ENCODE results near the gene EIF4E3. TPM values are rescaled to one million over a fixed set of nuclear protein-coding genes. Genes with fewer than 3 reads are reported as not detected.

Gene EIF4E3
- total RNA-seq, 1 donor from 2014 or later, result 22.8 TPM

DNA sequence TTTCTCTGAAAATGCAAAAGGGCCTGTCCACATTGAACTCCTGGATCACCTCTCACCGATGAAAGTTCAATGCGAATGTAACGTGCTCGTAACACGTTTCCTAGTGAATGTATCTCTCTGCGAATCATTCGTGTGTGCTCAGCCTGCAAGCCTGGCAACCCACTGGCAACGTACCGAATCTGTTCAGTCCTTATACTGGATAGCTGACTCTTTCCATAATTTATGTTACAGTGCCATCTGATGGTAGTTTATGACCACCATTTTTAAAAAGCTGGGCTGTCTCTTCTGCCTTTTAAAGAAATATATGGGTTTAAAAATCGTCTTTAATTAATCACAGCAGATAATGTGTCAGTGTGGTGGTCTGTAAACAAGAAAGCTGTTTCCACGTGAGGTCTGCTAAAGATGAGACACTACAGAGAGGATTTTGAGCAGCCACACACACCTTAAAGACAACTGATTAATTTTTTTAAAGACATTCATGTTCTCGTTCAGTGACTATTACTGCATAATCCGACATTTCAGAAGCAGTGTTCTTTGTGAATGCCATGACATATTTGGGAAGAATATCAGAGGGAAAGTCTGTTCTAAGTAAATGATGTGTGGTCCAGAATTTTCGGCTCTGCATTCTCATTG is 72.3 kb downstream of the EIF4E3 start:
- DNase-seq (ENCODE audit: low spot score in 2 of 2) (peak; percentile 44 to 54), FAIRE-seq (peak; percentile 73)

DNA sequence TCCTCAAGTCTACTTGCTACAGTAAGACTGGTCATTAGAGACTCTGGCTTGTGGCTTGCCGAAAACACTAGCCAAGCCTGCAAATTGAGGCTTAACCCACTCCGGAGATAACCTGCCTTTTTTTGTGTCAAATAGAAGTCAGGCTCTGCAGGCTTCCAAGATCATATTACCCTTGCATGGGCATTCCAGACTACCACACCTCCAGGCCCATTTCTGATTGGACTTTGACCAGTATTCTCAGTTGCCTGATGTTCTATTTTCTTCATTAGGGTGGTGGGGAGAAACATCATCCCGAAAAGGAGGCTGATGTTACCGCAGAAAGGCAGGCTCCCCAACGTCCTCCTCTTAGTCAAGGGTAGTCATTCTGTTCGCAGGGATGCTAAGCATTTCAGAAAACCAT is 73.6 kb downstream of the EIF4E3 start:
- DNase-seq (ENCODE audit: low spot score in 2 of 2), result no peak
- FAIRE-seq, result no peak

DNA sequence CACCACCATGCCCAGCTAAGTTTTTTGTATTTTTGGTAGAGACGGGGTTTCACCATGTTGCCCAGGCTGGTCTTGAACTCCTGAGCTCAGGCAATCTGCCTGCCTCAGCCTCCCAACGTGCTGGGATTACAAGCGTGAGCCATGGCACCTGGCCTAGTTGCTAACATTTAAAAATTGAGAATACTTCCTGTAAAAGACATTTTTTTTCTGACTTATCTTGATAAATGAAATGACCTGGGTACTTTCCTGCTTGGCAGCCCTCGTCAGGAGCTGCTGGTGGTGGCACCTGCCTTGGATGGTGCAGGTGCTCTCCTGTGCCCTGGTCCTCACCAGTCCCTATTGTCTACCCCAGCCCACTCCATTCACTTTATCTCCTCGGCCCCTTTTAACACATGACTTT is 74.8 kb downstream of the EIF4E3 start:
- DNase-seq (ENCODE audit: low spot score in 2 of 2), result no peak
- FAIRE-seq, result no peak

DNA sequence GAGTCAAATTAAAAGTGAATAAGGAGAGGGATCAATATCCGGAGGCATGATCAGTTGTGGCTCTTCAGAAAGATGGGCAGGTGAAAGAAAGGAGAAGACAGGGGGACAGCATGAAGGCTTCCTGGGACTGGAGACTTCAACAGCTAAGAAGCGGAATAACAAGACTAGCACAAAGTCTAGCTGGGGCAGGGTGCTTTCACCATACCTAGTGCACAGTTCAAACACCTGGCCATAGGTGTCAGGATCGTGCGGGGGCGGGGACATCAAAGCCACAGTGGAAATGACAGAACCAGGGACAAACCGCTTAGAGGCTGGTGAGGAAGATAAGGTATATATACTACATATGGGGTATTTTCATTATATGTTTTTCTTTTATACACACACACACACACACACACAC is 75.4 kb downstream of the EIF4E3 start:
- no peak for DNase-seq (ENCODE audit: low spot score in 2 of 2)

DNA sequence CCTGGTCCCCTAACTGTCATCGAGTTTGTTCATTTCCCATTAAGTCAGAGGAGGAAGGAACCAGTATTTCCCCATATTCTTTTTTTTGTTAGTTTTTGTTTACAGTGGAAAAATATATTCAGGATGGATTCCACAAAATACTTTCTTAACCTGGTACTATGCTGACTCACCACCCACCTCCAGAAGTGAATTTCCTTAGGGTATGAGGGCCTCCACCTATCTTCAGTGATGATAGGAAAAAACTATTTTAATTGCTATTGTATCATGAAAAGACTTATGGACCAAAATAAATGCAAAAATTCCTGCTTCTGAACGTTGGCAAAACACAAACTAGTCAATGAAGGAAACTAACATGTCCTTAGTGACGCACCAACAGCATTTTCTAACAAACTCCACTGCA is 77.5 kb downstream of the EIF4E3 start:
- FAIRE-seq (no peak), DNase-seq (ENCODE audit: low spot score in 2 of 2) (no peak)

More for the DNA sequence above, 75.4 kb downstream of the EIF4E3 start:
- no peak for FAIRE-seq

DNA sequence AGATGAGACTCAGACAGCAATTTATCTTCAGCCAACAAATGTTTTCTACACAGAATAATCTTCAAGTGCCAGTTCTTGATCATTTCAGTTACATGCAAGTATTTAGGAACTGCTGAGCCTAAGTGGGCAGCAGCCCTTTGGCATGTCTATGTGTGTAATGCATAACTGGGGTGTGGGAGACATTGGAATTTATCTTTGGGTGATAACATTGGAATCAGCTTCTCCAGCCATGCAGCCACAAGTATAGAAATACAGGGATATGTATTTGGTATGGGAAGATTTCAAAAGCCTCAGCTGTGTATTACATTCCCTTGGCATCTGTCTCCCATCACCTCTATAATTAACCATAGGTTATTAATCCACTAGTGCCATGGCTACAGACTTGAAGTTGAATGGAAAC is 78.2 kb downstream of the EIF4E3 start:
- DNase-seq (ENCODE audit: low spot score in 2 of 2), result no peak
- no peak for FAIRE-seq

DNA sequence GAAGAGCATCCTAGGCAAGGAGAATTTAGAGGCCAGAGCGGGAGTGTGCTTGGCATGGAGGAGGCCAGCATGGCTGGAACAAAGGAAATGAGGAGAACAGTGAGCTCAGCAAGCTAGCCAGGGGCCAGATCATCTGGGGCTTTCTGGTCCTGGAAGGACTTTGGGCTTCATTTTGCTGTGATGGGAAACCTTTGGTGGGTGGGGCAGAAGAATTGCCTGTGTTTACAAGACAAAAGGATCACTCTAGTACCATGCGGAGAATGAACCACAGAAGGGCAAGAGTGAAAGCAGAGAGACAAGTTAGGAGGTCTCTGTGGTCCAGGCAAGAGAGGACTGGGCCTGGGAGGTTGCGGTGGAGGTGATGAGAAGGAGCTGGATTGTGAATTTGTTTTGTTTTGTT is 80.1 kb downstream of the EIF4E3 start:
- no peak for FAIRE-seq
- no peak for DNase-seq (ENCODE audit: low spot score in 2 of 2)

DNA sequence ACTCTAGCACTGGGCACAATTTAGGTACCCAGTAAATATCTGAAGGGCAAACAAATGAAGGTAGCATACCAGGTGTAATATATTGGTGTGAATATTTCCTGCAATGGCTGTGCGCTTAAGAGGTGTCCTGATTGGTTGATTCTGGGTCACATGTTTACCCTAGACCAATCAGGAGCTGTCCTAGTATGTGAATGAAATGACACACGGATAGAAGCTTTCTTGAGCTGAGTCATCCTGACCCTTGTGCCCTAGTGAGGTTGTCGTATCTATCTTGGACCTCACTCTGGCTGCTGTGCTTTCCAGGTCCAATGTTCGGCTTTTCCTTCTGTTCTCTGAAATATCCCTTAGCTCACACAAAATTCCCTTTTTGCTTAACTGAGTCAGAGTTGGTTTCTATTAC is 83.5 kb downstream of the EIF4E3 start:
- FAIRE-seq (no peak), DNase-seq (ENCODE audit: low spot score in 2 of 2) (no peak)

DNA sequence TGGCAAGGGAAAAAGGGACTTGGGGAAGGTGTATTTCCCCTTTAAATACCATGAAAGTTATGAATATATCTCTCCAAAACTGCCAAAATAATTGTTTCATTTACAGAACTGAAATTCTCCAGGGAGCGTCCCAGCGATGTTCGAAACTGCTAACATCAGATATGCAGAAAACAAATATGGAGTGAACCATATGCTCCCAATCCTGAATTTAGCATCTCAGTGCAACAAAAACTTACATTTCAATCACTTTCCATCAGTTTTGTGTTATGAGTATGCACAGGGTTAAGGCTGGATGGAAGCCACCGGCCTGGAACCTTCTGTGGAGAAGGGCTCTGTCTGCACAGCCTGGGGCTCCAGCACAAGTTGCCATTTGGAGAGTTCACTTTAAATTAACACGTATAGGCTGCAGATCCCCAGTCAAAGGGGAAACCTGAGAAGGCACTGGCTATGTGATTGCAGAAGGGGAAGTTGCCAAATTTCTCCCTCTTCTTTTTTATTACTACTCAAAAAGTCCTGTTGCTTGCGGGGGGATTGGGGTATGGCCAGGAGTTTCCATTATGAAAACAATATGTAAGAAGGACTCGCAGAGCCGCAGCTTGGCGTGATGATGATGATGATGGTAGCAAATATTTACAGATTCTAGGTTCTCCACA is 84.7 kb downstream of the EIF4E3 start:
- FAIRE-seq (no peak), DNase-seq (ENCODE audit: low spot score in 2 of 2) (no peak)

DNA sequence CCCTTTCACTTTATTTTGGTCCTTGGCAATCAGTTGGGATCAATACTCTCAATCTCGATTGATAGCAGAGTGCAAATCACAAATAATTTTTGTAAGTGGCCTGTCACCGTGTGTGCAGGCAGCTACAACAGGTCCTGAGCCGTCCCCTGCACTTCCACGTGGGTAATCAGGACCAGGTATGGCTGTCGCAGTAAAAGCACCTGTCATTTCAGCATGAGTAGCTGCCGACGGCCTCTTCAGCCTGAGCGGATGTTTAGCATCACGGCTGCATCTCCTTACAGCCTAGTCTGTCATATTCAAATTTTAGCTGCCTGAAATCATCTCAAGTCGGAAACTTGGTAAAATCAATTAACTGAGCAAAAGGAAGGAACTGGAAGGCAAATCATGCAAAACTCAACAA is 88.7 kb downstream of the EIF4E3 start:
- DNase-seq (ENCODE audit: low spot score in 2 of 2), result no peak
- FAIRE-seq, result no peak

DNA sequence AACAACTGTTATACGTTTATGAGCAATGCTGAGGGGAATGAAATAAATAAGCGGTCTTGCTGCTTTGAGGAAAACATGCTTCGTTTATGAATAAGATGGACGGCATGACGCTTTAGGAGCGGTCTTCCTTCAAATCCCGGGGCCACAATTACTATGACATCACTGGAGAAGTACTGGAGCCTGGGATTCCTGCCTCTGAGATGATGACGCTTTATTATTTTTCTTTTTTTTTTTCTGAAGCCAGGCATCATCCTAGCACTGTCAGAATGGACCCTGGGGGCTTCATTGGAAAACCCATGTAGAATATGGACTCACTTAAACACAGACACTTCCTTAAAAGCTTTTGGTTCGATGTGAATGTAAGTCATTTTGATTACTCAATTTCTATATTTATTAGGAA is 89.2 kb downstream of the EIF4E3 start:
- DNase-seq (ENCODE audit: low spot score in 2 of 2), result no peak
- FAIRE-seq, result no peak

DNA sequence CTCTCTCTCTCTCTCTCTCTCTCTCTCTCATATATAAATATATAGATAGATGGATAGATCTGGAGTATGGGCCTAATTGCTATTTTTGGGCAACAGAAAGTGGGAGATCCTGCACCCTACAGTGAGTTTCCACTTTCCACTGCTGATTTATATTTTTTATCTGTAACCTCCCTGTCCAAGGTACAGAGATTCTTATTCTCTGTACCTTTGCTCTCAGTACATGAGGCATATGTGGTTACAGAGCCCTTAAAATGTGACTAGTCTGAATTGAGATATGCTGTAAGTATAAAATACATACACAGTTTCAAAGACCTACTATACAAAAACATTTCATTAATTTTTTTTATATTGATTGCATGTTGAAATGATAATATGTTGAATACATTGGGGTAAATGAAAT is 90.5 kb downstream of the EIF4E3 start:
- FAIRE-seq, result peak; percentile 8
- DNase-seq (ENCODE audit: low spot score in 2 of 2), result no peak

DNA sequence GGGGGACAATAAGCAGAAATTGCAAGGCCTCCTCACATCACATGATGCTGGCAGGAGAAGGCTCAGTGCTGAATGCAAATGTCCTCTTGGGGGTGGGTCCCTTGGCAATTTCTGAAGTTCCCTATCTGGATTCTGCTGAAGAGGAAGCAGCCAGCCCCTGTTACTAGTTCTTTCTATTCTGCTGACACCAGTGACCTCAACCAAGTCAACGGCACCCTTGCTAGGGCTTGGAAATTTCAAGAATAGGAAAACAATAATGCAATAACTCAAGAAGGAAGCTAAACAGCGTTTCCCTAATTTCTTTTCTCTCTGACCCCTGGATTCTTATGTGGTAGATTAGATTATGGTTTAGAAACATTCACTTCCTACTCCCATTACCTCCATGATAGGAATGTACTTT is 95.5 kb downstream of the EIF4E3 start:
- DNase-seq (ENCODE audit: low spot score in 2 of 2), result no peak
- FAIRE-seq, result no peak

DNA sequence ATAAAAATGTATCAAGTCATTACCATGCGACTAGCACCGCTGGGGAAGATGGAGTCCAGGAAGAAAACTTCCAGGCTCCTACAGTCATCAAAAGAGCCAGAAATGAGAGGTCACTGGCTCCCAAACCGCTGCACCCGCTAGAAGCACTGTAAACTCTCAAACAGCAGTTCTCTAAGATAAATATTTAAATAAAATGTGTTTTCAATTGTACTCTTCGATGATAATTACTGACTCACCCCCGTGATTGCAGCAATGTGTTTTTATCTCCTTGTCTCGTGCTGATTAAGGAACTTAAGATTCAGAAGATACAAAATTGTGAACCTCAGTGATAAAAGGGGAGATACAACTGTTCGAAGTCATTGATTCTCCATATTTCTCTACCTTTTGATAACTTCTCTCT is 95.9 kb downstream of the EIF4E3 start:
- no peak for DNase-seq (ENCODE audit: low spot score in 2 of 2)
- FAIRE-seq, result no peak

DNA sequence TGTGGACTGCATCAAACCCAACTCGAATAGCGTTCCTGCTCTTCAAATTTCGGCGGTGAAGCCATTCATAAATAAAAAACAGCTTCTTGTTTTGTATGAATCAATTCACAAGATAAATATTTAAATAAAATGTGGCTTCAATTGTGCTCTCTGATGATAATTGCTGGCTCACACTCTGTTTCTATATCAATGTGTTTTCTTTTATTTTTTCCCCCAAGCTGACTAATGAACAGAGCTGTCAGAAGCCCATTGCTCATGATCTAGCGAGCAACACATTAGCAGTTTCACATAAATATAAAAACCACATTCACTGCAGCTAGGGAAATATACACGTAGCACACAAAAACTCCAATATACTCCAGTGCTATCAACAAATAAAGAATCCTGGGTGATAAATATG is 96.7 kb downstream of the EIF4E3 start:
- DNase-seq (ENCODE audit: low spot score in 2 of 2) (no peak), FAIRE-seq (no peak)

DNA sequence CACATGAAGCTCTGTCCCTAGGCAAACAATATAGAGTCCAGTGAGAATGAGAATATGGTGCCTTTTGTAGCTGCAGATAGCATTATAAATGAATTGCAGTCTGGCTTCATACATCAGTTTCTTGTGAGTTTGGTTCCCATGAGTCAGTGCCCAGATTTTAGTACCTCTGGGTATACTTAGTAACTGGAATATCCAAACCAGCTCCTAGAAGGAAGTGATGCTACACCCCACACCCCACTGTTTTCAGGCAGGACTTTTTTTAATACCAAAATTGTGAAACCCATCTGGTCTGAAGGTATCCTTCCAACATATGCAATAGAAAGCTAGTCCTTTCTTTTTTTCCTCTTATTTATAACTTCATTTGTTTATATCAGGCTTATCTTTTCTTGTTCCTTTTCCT is 99.5 kb downstream of the EIF4E3 start:
- no peak for FAIRE-seq

More for the DNA sequence above, 99.5 kb downstream of the EIF4E3 start:
- DNase-seq (ENCODE audit: low spot score in 2 of 2), result no peak

Other genes starting within 250 kb of the EIF4E3 start
- 118 TPM for gene FOXP1, start 141.7 kb downstream of the EIF4E3 start, total RNA-seq
- 43.6 TPM for gene GPR27, start 28.5 kb upstream of the EIF4E3 start, total RNA-seq
- gene PROK2, start 59.7 kb upstream of the EIF4E3 start, total RNA-seq, result 3.7 TPM

Measured in frontal cortex (tissue), 4 donors.